ENCODE results near the gene OTOP3.

Gene OTOP3

DNA sequence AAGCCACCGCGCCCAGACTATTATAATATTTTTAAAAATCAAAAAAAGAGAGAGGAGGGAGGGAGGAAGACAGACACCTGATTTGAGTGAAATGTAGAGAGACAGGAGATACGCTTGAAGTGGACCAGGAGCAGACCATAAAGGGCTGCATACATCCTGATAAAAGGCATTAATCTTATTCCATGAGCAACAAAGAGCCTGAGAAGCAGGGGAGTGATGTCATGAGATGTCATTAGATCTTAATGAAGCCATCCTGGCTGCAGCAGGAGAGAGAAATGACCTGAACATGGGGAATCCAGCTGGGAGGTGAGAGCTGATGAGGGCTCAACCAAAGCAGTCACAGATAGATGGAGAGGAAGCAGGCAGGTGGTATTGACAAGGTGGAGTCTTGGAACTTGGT lies 42.1 kb downstream of the OTOP3 start:
- H3K4me3 ChIP-seq, result no peak overlapping the region
- no peak overlapping the region for H3K27ac ChIP-seq

DNA sequence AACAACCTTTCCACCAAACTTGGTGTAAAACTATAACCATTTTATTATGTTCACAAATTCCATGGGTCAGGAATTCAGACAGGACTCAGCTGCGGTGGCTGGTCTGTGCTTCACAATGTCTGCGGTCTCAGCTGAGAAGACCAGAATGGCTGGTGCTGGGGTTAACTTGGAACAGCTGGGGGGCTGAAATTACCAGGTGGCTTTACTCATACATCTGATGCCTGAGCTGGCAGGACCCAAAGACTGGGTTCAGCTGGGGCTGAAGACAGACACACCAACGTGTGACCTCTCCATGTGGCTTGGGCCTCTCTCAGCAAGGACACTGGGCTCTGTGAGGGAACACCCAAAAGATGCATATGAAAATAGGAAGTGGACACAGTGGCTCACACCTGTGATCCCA lies 42.5 kb downstream of the OTOP3 start:
- H3K27ac ChIP-seq, result no peak overlapping the region

DNA sequence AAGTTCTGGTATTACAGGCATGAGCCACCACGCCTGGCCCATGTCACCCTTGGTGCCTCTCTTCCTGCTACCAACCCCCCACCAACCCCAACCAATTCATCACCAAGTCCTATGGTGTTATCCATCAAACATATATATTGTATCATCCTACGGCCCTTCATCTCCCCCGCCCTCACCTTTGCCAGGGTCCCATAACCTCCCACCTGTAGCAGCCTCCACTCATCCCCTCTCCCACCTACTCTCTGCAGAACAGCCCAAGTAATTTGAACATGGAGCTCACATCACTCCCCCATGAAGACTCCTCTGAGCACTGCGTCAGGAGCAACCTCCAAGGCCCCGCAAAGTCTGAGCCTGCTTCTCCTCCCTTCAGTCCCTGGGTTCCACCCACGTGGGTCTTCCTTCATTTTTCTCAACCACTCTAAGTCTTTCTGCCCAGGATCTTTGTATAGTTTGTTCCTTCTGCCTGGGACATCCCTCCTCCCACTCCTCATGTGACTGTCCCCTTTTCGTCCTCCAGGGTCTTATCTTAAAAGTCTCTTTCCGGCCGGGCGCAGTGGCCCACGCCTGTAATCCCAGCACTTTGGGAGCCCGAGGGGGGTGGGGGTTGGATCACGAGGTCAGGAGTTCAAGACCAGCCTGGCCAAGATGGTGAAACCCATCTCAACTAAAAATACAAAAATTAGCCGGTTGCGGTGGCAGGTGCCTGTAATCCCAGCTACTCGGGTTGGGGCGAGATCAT lies 43.9 kb downstream of the OTOP3 start:
- H3K4me3 ChIP-seq, result no peak overlapping the region
- no peak overlapping the region for H3K27ac ChIP-seq

More for the DNA sequence above, 42.5 kb downstream of the OTOP3 start:
- H3K4me3 ChIP-seq, result no peak overlapping the region

DNA sequence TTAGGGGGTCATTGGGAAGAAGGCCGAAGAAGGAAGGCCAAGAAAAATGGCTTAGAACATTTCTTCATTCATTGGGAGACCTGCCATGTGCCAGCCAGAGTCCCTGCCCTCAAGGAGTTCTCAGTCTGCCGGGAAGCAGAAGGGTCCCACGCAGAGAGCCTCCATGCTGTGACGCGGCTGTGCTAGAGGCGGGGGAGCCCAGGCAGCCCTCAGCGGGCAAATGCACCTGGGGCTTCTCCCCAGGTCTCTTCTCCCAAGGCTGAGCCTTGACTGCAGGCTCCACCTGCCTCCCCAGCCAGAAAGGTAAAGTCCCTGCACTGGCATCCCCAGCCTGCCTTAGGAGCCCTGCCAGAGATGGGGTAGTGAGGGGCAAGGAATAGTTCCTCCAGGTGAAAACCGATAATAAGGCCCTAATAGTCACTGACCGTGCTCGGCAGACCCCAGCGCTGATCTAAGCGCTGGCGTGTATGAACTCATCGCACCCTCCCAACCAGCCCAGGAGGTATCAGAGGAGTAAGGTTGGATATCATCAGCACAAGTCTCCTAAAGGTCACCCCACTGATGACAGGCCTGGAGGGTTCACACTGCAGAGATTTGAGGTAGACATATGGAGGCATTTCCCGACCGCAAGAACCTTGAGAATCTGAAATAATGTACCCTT lies 45.8 kb downstream of the OTOP3 start:
- H3K4me3 ChIP-seq, result peak overlapping the region; percentile 29 to 60 (median 51)
- peak overlapping the region; percentile 19 to 83 (median 70) for H3K27ac ChIP-seq

DNA sequence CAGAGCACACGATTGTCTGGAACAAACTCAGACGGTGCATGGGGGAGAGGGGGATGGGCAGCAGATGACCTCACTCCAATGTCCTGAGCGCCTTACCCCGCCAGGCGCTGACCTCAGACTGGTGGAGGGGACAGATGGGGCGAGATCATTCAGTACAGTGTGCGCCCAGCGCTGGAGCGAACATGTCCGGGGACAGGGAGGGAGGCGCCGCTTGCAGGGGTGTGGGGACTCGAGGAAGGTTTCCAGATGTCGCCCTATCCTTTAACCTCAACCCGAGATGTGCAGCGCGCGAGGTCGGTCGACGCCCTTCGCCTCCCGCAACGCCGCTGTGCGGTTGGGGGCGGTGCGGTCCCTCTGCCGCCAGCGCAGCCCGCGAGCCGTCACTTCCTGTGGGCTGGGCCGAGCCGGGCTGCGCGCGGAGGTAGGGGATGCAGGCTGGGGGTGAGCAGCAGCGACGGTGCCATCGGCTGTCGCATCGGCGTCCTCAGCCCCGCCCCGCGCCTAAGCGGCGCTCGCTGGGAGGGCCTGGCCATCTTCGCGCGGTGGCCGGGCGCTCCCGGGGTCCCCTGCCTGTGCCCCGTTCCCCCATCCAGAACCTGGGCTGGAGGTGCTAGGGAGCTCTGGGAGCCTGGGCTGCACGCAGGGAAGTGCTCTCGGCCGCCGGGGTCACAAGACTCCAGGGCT lies 46.4 kb downstream of the OTOP3 start:
- Histone ChIP-seq H3K27ac (peak overlapping the region in 20 of 21 experiments; percentile 31 to 83 (median 72)), H3K4me3 (peak overlapping the region; percentile 29 to 60 (median 51))

DNA sequence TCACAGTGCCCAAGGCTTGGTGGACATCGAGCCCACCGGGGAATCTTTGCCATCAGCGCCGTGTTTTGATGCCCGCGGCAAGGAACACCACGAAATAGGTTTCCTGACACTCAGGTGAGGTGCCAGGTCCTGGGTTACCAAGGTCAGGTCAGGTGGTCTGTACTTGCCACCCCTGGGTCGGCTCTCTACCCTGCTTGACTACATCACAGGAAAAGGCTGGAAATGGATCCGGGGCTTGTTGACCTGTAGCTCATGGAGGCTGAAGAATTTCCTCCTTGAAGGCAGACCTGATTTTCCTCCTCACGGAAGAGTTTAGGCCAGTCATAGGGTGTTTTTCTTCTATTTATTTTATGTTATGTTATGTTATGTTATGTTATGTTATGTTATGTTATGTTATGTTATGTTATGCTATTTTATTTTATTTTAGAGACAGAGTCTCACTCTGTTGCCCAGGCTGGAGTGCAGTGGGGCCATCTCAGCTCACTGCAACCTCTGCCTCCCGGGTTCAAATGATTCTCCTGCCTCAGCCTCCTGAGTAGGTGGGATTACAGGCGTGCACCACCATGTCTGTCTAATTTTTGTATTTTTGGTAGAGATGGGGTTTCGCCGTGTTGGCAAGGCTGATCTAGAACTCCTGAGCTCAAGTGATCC lies 47.1 kb downstream of the OTOP3 start:
- Histone ChIP-seq H3K4me3 (peak overlapping the region; percentile 29 to 60 (median 51)), H3K27ac (peak overlapping the region in 19 of 21 experiments; percentile 38 to 83 (median 73))

DNA sequence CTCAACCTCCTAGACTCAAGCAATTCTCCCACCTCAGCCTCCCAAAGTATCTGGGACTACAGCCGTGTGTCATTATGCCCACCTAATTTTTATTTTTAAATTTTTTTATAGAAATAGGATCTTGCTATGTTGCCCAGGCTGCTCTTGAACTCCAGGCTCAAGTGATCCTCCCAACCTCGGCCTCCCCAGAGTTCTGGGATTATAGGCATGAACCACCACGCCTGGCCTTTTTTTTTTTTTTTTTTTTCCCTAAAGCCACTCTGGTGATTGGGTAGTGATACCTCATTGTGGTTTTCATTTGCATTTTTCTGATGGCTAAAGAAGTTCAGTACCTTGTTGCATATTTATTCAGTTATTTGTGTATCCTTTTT lies 50.5 kb downstream of the OTOP3 start:
- no peak overlapping the region for H3K27ac ChIP-seq
- no peak overlapping the region for H3K4me3 ChIP-seq

DNA sequence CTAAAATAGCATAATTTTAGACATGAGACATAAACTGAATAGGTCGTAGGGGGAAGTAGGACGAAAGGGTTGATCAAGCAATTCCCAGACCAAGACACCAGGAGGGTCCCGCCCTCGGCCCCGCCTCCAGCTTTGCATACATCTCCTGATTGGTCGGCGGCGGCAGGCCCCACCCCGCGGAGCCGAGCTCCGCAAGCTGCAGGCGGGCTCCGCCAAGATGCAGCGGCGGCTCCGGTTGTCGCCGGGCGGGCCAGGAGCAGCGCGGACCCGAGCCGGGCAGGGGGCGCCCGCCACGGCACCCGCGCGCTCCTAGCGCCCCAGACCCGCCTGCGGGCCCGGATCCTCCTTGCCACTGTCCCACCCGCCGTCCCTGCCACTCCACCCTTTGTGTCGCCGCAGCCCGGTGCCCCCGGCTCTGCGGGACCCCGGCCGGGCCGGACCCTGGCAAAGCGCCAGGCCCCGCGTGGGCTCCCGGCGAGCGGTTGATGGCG lies 51.8 kb downstream of the OTOP3 start, which contains the start of gene CDR2L:
TSS of gene CDR2L (plus strand) at position 215 of the 491 bp plus-strand sequence. CDS start 412 bp downstream, outside the sequence.
- H3K4me3 ChIP-seq, result peak within 1 kb of the TSS; percentile 54 to 85 (median 68)

DNA sequence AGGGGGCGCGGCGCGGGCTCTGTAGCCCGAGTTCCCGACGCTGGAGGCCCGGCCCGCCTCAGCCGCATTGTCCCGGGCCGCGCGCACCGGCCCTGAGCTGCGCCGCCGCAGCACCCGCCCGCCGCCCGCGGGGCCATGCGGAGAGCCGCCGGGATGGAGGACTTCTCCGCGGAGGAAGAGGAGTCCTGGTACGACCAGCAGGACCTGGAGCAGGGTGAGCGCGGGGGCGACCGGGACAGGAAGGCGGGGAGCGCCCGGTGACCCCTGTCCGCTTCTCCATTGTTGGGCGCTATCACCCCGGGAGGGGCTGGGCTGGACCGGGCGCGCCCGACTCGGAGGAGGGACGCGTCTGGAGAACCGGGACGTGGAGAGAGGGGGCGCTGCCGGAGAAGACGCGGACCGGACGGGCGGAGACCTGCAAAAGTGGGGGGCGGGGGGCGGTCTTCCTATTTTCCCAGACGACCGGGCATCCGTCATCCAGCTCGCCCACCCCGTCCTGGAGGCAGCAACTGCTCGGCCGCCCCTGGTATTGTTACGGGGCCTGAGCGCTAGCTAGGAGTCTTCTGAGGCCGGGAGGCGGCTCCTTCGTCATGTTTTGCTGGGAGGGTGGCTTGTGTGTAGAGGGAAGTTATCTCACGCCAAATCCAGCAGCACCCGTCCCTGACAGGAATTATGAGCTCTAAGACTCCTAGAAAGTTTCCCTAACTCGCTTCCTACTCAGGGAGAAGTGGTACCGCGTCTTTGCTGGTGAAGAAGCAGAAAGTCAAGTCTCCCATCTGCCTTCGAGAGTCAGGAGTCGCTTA lies 52.4 kb downstream of the OTOP3 start:
- peak overlapping the region; percentile 54 to 85 (median 68) for H3K4me3 ChIP-seq

More for the DNA sequence above, 51.8 kb downstream of the OTOP3 start, which contains the start of gene CDR2L:
- H3K27ac ChIP-seq, result peak within 1 kb of the TSS; percentile 23 to 92 (median 86)

DNA sequence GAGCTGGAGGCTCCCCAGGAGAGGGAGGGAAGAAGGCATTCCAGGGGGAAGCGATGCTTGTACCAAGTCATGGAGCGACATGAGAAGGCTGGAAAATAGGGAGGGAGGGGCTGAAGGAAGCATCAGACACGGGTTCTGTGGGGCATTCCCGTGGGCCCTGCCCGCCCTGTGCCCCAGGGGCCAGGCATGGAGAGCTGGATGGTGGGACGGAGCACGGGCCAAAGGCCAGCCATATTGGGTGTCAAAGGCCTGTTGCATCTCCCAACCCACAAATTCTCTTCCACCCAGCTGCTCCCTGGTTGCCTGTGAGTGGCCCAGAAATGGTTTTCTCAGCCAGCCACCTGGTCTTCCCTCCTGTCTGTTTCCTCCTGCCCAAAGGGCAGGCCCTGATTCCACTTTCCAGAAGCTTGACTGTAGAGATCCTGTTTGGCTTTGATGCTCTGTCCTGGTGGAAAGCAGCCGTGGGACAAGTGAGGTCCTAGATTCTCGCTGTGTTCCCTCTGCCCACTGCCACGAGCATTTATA lies 54.9 kb downstream of the OTOP3 start:
- Histone ChIP-seq H3K27ac (peak overlapping the region in 2 of 21 experiments; percentile 7 to 11), H3K4me3 (no peak overlapping the region)

More for the DNA sequence above, 52.4 kb downstream of the OTOP3 start:
- peak overlapping the region; percentile 23 to 92 (median 86) for H3K27ac ChIP-seq

DNA sequence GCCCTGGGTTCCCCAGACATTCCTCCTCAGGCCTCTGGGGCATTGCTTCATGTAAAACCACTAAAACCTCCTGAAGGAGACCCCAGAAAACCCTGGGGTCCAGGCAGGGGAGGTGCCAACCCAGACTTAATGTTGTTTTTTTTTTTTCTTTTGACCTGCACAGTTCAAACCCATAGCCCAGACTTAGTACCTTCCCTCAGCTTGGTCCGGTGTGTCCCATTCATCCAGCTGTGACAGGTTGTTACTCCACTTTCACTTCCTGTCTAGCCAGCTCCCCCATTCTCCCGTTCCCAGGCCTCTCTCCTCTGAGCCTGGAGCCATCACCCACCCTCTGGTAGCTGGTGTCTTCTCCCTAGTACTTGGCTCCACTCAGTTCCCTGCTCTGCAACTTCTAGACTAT lies 56.5 kb downstream of the OTOP3 start:
- no peak overlapping the region for H3K4me3 ChIP-seq
- H3K27ac ChIP-seq, result peak overlapping the region in 3 of 21 experiments; percentile 6 to 72 (median 37)

DNA sequence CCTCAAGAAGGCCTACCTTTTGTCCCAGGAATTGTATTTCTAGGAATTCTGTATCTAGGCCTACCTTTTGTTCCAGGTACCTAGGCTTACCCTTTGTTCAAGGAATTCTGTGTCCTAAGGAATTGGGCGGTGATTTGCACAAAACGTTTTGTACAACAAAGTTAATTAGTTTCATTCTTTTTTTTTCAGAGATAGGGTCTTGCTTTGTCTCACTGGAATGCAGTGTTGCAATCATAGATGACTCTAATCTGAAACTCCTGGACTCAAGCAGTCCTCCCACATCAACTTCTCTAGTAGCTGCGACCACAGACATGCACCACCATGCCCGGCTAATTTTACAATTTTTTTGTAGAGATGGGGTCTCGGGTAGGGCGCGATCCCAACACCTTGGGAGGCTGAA lies 58.7 kb downstream of the OTOP3 start:
- H3K27ac ChIP-seq, result peak overlapping the region in 3 of 21 experiments; percentile 3 to 71 (median 28)

DNA sequence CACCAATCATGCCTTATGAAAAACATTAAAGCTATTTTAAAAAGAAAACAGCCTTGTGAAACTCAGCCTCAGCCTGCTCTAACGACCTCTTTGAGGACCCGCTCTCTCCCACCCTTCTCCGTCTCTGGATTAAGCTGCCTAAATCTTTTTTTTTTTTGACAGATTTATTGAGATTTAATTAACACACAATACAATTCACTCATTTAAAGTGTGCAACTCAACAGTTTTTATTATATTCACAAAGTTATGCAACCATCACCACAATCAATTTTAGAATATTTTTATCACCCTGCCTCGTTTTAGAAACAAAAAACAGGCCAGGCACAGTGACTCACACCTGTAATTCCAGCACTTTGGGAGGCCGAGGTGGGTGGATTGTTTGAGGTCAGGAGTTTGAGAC lies 60.1 kb downstream of the OTOP3 start:
- Histone ChIP-seq H3K4me3 (no peak overlapping the region), H3K27ac (no peak overlapping the region)

More for the DNA sequence above, 58.7 kb downstream of the OTOP3 start:
- no peak overlapping the region for H3K4me3 ChIP-seq

DNA sequence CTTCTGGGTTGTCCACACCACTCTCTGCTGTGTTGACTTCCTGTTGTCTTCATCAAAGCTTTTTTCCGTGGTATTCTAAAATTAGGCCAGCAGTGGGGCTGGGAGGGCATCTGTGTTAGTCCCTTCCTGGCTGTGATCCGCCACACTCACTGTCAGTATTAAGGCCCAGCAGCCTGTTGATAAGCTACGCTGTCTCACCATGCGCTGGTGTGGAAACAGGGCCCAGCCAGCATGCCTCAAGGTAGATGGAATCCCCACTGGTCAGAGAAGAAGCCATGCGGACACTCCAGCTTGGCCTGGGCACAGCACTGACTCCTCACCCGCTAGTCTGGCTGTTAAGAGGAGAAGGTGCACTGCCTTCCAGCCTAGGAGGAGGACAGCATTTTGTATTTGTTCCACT lies 63.1 kb downstream of the OTOP3 start:
- H3K4me3 ChIP-seq, result no peak overlapping the region
- H3K27ac ChIP-seq, result no peak overlapping the region

DNA sequence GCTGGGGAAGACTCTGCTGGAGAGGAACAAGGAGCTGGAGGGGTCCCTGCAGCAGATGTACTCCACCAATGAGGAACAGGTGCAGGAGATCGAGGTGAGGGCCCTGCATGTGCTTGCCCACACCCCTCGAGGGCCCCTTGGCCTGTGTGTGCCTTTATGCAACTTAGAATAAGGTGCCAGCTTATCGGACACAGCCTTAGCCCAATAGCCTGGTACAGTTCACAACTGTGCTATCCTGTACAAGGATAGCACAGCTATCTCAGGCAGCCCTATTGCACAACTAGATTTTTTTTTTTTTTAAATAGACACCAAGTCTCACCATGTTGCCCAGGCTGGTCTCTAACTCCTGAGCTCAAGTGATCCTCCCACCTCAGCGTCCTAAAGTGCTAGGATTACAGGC lies 63.8 kb downstream of the OTOP3 start:
- Histone ChIP-seq H3K27ac (no peak overlapping the region), H3K4me3 (no peak overlapping the region)

All from skin epidermis (tissue), 12 donors.